ENCODE measurements around the gene ASTL. TPM values are rescaled to one million over a fixed set of nuclear protein-coding genes. Genes with fewer than 3 reads are reported as not detected.
A peak's percentile ranks its signal among the peaks of the same experiment; 100 is the strongest.

ASTL gene
- total RNA-seq, 8 experiments from 2014 or later, result 0.14 to 0.57 (median 0.29) TPM; not detected in 5

DNA sequence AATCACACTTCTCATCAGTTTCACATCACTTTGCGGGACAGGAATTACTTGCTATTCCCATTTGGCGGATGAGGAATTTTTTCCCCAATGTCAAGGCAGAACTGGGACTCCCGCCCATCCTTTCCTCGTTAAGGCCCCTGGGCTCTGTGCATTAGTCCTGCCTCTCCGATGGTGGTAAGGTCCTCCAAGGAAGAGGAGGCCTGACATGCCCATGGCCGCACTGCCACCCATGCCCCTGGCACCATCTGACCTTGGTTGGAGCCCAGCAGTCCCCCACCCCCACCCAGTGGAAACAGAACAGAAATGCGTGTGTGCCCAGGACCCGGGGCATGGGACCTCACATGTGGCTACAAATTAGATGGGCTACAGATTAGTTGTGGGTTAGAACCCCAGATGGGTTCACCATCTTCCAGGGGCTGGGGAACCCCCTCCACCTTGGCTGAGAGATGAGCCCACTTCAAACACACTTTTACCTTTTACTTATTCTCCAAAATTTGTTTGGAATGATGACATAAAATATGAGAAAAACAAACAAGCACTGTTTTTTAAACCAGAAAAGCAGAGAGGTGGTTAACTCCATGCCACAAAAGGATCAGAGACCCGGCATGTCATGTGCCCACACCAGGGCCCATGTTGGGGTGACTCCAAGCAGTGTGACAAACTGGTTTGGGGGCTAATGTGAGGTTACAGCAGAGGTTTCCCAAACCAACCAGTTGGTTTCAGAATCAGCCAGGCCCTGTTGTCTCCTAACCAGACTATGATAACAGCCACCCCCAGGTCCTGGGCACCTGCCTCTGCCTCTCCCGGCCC lies 17.9 kb upstream of the ASTL start:
- WGBS, 10 experiments, result 40 to 100% (median 93%) methylated on average over 1 to 3 of the region's 10 CpGs; no CpG with 5 or more reads in 5 of the 10 experiments
- in situ Hi-C loops (cut with MboI; ENCODE audit: low pct_unique_long_range_greater_than_20kb in 2 of 9, low sequenced_read_pairs in 9 of 9, unreplicated experiment in 9 of 9), result no loop called here
- ATAC-seq (replicated peaks in 6 of 8), result no peak

DNA sequence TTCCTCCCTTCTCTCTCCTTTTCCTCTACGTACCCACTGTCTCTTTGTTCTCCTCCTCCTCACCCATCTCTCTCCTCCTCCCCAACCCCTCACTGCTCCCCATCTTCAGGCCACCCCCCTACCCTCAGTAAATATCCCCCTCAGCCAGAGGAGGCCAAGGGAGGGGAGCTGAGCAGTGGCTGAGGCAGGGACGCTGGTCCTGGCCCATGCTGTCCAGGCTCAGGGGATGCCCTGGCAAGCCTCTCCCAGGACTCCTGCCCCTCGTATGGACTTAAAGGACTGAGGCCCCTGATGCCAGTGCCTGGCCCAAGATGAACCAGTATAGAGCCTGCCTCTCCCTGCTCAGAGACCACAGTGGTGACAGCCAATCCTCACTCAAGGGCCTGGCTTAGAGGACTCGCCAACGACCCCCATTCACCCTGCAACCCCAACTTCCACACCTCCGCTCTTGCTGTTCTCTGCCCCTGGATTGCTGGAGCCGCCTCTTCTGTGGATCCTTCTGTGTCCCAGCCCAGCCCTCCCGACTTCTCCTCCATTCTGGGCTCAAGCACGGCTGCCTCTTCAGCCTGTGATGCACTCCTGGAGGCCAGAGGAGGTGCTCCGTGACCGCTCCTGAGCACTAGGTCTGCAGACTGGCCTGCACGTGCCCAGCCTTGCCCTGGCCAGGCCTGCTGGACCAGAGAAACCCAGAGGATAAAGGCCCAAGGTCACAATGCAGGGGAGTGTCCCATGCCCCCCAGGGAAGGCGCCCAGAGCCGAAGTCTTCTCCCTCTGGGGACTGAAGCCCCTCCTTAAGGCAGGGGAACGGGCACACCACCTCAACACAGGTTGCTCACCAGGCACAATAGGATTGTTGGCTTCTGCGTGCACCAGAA lies 16.4 kb upstream of the ASTL start:
- 60 to 100% (median 100%) methylated on average over 1 to 2 of the region's 16 CpGs; no CpG with 5 or more reads in 7 of the 10 experiments for WGBS, 10 experiments
- H3K27ac ChIP-seq, result no peak overlapping the region
- peaks cover 17 to 18% of the 10 kb centered on the region in 2 donors for H3K4me1 ChIP-seq (replicated peaks in 1 of 2)
- in situ Hi-C loops (cut with MboI; ENCODE audit: low pct_unique_long_range_greater_than_20kb in 2 of 9, low sequenced_read_pairs in 9 of 9, unreplicated experiment in 9 of 9), result no loop called here
- ATAC-seq (replicated peaks in 6 of 8), result no peak
- H3K4me3 ChIP-seq, result no peak overlapping the region

More for the DNA sequence above, 17.9 kb upstream of the ASTL start:
- H3K4me3 ChIP-seq, result no peak overlapping the region
- no peak overlapping the region for H3K27ac ChIP-seq
- peaks cover 17 to 18% of the 10 kb centered on the region in 2 donors for H3K4me1 ChIP-seq (replicated peaks in 1 of 2)

DNA sequence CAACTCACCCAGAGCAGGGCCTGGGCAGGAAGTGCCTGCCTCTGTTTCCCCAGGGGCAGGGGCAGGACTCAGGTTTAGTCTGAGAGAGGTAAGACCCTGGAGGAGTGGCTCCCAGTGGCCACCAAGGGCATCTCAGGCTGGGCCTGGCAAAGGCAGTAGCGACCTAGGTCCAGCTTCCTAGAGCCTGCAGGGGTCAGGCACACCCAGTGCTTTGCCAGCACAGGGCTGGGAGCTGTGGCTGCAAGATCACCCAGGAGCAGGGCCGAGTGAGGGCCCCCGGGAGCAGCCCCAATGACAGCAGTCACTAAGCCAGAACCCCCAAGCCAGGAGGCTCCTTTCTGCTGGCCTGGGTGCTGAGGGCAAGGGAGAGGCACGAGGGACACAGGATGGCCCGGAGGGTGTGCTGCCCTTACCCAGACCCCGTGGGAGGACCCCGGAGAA lies 15.7 kb upstream of the ASTL start:
- in situ Hi-C loops (cut with MboI; ENCODE audit: low pct_unique_long_range_greater_than_20kb in 2 of 9, low sequenced_read_pairs in 9 of 9, unreplicated experiment in 9 of 9), result no loop called here
- ATAC-seq (replicated peaks in 6 of 8), result no peak
- 90 to 100% (median 90%) methylated on average over 1 to 4 of the region's 7 CpGs; no CpG with 5 or more reads in 7 of the 10 experiments for WGBS, 10 experiments
- peaks cover 22% of the 10 kb centered on the region in 2 donors for H3K4me1 ChIP-seq (replicated peaks in 1 of 2)
- H3K4me3 ChIP-seq, result no peak overlapping the region
- H3K27ac ChIP-seq, result no peak overlapping the region

DNA sequence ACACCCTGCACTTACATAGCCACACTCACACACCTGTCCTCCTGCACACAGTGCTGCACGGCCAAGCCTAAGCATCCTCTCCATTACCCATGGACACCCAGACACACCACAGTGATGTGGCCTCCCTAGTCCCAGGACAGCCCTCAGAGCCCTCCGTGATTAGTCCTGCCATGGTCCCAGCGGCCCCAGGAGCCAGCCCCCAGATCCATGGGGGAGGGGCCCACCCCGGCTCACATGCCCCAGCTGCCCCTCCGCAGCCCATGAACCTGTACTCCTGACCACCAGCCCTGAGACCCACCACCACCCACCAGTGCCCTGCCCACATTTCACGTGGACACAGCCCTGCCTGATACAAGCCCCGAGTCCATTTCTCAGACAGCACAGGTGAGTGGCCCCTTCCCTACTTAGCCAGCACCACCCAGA lies 15.0 kb upstream of the ASTL start:
- in situ Hi-C loops (cut with MboI; ENCODE audit: low pct_unique_long_range_greater_than_20kb in 2 of 9, low sequenced_read_pairs in 9 of 9, unreplicated experiment in 9 of 9), result no loop called here
- ATAC-seq (replicated peaks in 6 of 8), result no peak
- Histone ChIP-seq H3K27ac (peak overlapping the region; percentile 51 to 70), H3K4me1 (replicated peaks in 1 of 2) (peaks cover 29 to 30% of the 10 kb centered on the region in 2 donors), H3K4me3 (no peak overlapping the region)
- 100% methylated on average over 1 of the region's 7 CpGs; no CpG with 5 or more reads in 9 of the 10 experiments for WGBS, 10 experiments

DNA sequence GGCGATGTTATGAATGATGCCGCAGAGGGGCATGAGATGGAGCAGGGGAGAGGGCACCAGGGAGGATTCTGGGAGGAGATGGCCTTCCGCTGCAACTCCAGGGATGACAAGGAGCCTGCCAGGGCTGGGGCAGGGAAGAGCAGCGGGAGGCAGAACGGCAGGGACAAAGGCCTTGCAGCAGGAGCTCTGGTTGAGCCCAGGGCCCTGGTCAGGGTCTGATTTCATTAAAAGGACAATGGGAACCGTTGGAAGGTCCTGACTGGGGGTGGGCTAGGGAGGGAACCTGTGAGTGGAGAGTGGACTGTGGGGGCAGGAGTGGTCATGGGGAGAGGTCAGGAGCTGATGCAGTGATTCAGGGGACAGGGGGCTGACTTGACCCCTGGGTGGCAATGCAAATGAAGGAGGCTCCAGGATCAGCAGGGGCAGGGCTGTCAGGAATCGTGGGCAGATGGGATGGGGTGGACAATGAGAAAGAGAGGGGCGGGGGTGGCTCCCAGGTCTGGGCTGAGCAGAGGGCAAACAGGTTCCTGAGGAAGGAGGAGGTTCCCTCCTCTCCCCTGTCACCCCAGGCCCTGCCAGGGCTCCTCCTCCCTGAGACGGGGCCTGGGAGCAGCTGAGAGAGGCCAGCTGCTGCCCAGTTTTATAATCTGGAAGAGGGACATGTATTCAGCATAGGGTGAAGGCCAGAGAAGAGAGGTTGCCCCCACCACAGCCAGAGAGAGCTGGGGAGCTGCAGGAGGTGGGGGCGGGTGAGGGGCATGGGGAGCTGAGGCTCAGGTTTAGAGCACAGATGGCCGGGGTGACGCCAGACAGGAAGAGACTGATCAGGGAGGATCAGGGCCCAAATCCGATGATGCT lies 14.2 kb upstream of the ASTL start:
- in situ Hi-C loops (cut with MboI; ENCODE audit: low pct_unique_long_range_greater_than_20kb in 2 of 9, low sequenced_read_pairs in 9 of 9, unreplicated experiment in 9 of 9), result no loop called here

DNA sequence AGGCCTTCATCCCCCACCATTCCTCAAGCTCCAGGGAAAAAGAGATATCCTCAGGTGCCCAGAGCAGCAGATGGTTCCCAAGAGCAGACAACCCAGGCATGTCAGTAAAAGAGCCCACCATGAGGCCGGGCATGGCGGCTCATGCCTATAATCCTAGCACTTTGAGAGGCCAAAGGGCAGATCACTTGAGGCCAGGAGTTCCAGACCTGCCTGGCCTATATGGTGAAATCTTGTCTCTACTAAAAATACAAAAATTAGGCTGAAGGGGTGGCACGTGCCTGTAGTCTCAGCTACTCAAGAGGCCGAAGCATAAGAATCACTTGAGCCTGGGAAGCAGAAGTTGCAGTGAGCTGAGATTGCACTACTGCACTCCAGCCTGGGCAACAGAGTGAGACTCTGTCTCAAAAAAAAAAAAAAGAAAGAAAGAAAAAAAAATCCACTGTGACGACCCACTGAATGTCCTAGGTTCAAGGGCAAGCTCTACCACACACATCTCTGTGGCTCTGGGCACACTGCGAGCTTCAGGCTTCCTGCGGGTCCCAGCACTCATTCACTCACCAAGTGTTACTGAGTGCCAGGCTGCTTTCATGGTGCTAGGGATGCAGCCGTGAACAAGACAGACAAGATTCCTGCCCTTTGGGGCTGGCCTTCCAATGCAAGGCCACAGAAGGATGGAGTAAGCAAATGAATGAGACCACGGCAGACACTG lies 13.4 kb upstream of the ASTL start:
- peak overlapping the region; percentile 51 to 70 for H3K27ac ChIP-seq
- peaks cover 36 to 44% of the 10 kb centered on the region in 2 donors for H3K4me1 ChIP-seq (replicated peaks in 1 of 2)
- no peak for ATAC-seq (replicated peaks in 6 of 8)
- H3K4me3 ChIP-seq, result no peak overlapping the region
- 40 to 100% (median 74%) methylated on average over 1 to 6 of the region's 9 CpGs; no CpG with 5 or more reads in 3 of the 10 experiments for WGBS, 10 experiments
- in situ Hi-C loops (cut with MboI; ENCODE audit: low pct_unique_long_range_greater_than_20kb in 2 of 9, low sequenced_read_pairs in 9 of 9, unreplicated experiment in 9 of 9), result no loop called here

More for the DNA sequence above, 14.2 kb upstream of the ASTL start:
- Histone ChIP-seq H3K4me1 (replicated peaks in 1 of 2) (peaks cover 35 to 37% of the 10 kb centered on the region in 2 donors), H3K27ac (peak overlapping the region; percentile 51 to 70), H3K4me3 (no peak overlapping the region)
- peak in 3 of 8 experiments; percentile 1 to 14 (median 13) for ATAC-seq (replicated peaks in 6 of 8)
- 43 to 100% (median 57%) methylated on average over 3 to 5 of the region's 13 CpGs; no CpG with 5 or more reads in 6 of the 10 experiments for WGBS, 10 experiments

DNA sequence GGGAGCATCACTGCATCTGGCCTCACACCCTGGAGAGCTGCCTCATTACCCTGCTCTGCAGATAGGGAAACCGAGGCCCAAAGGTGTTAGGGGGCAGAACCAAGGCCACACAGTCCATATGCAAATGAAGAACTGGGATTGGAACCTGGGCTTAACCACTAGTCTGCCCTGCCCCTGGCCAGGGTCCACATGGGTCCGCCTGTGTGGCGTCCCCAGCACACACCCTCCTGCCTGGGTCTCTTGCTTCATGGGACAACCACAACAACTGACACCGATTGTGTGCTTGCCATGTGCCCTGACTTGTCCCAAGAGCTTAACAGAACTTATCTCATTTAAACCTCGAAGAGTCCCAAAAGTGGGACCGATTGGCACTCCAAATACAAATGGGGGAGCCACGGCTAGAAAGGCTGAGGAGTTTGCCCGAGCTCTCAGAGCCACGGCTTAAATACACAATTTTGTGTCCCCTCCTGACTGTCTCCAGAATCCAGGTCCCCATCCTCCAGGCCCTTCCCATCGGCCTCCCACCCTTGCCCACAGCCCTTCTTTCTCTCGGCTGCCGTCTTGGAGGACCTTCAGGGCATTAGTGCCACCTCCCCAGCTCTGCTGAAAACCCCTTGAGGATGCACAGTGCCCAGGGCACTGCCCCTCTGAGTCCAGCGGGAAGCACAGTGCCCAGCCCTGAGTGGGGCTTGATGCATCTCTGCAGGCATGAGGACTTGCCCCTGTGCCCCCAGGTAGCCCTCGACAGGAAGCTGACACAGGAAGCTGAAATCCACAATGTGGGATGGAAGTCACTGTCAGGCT lies 12.7 kb upstream of the ASTL start:
- Histone ChIP-seq H3K4me1 (replicated peaks in 1 of 2) (peaks cover 40 to 52% of the 10 kb centered on the region in 2 donors), H3K4me3 (no peak overlapping the region), H3K27ac (no peak overlapping the region)
- in situ Hi-C loops (cut with MboI; ENCODE audit: low pct_unique_long_range_greater_than_20kb in 2 of 9, low sequenced_read_pairs in 9 of 9, unreplicated experiment in 9 of 9), result no loop called here
- no peak for ATAC-seq (replicated peaks in 6 of 8)
- WGBS, 10 experiments, result 73 to 96% (median 80%) methylated on average over 1 to 8 of the region's 14 CpGs; no CpG with 5 or more reads in 5 of the 10 experiments

DNA sequence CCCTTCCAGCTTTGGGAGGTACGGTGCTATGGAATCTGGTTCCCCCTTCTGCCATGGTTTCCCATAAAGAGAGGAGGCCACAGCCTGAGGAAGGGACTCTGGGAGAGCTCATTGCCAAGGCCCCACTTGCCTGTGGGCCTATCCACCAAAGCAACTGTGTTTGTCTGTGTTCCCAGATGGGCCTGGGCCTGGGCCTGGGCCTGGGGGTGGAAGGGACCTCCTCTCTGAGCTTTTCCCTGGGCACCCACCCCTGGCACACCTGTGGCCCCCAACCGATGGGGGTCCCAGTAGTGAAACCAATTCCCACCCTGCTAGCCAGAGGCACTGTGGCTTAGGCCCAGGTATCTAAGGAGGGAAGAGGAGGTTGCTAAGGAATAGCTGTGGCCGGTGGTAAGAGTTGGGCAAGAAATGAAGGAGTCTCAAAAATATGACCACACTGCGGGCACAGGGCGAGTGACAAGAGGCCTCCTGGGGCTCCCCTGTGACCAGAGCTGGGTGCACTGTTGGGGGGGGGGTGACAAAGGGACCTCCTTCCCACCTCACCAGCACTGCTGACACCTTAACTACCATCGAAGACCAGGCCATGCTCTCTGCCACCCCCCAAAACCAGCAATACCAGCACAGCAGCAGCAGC lies 11.8 kb upstream of the ASTL start:
- Histone ChIP-seq H3K27ac (no peak overlapping the region), H3K4me1 (replicated peaks in 1 of 2) (peaks cover 48 to 61% of the 10 kb centered on the region in 2 donors), H3K4me3 (no peak overlapping the region)
- no peak for ATAC-seq (replicated peaks in 6 of 8)
- 45 to 100% (median 93%) methylated on average over 2 to 4 of the region's 6 CpGs; no CpG with 5 or more reads in 6 of the 10 experiments for WGBS, 10 experiments
- in situ Hi-C loops (cut with MboI; ENCODE audit: low pct_unique_long_range_greater_than_20kb in 2 of 9, low sequenced_read_pairs in 9 of 9, unreplicated experiment in 9 of 9), result no loop called here

- peak in 7 of 8 experiments; percentile 42 to 93 (median 89) for ATAC-seq (replicated peaks in 6 of 8)
- peaks cover 48 to 68% of the 10 kb centered on the region in 2 donors for H3K4me1 ChIP-seq (replicated peaks in 1 of 2)
- H3K4me3 ChIP-seq, result no peak overlapping the region
- in situ Hi-C loops (cut with MboI; ENCODE audit: low pct_unique_long_range_greater_than_20kb in 2 of 9, low sequenced_read_pairs in 9 of 9, unreplicated experiment in 9 of 9), result no loop called here
- WGBS, 10 experiments, result 22 to 92% (median 41%) methylated on average over 2 to 10 of the region's 29 CpGs; no CpG with 5 or more reads in 3 of the 10 experiments
- peak overlapping the region; percentile 73 to 79 for H3K27ac ChIP-seq
Measured at GRCh38 chr2:96148410-96149217, 10.3 kb upstream of the ASTL start.

- Histone ChIP-seq H3K4me3 (no peak overlapping the region), H3K4me1 (replicated peaks in 1 of 2) (peaks cover 39 to 59% of the 10 kb centered on the region in 2 donors), H3K27ac (peak overlapping the region in 1 of 2 donors; percentile 79)
- WGBS, 10 experiments, result 67 to 100% (median 77%) methylated on average over 1 to 5 of the region's 9 CpGs; no CpG with 5 or more reads in 5 of the 10 experiments
- in situ Hi-C loops (cut with MboI; ENCODE audit: low pct_unique_long_range_greater_than_20kb in 2 of 9, low sequenced_read_pairs in 9 of 9, unreplicated experiment in 9 of 9), result no loop called here
- no peak for ATAC-seq (replicated peaks in 6 of 8)
Measured at GRCh38 chr2:96147593-96148201, 9.4 kb upstream of the ASTL start.
